ENCODE results near the gene GRHL1.
"Not testable (repeated sequence)": the region's sequence is repeated elsewhere in the genome, so short reads cannot be mapped to it uniquely, and the experiment has no call there.

GRHL1 gene

DNA sequence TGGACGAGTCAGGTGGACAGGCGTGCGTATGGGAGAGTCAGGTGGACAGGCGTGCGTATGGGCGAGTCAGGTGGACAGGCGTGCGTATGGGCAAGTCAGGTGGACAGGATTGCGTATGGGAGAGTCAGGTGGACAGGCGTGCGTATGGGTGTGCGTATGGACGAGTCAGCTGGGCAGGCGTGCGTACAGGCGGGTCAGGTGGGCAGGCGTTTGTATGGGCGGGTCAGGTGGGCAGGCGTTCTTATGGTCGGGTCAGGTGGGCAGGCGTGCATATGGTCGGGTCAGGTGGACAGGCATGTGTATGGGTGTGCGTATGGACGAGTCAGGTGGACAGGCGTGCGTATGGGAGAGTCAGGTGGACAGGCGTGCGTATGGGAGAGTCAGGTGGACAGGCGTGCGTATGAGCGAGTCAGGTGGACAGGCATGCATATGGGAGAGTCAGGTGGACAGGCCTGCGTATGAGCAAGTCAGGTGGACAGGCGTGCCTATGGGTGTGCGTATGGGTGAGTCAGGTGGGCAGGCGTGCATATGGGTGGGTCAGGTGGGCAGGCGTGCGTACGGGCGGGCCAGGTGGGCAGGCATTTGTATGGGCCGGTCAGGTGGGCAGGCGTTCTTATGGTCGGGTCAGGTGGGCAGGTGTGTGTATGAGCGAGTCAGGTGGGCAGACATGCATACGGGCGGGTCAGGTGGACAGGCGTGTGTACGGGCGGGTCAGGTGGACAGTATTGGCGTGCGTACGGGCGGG is 59.5 kb downstream of the GRHL1 start:
- not testable (repeated sequence) for H3K27ac ChIP-seq (ENCODE audit: low read depth, low read length); H3K36me3 ChIP-seq (ENCODE audit: control insufficient read depth, insufficient read depth, low read length); H3K4me3 ChIP-seq (ENCODE audit: low read length); H3K9ac ChIP-seq (ENCODE audit: low read length); H3K27me3 ChIP-seq (ENCODE audit: control insufficient read depth, insufficient read depth, low read length)
- H3K4me1 ChIP-seq (ENCODE audit: control insufficient read depth, insufficient read depth, low read length), result peaks cover 29% of the 10 kb centered on the region

DNA sequence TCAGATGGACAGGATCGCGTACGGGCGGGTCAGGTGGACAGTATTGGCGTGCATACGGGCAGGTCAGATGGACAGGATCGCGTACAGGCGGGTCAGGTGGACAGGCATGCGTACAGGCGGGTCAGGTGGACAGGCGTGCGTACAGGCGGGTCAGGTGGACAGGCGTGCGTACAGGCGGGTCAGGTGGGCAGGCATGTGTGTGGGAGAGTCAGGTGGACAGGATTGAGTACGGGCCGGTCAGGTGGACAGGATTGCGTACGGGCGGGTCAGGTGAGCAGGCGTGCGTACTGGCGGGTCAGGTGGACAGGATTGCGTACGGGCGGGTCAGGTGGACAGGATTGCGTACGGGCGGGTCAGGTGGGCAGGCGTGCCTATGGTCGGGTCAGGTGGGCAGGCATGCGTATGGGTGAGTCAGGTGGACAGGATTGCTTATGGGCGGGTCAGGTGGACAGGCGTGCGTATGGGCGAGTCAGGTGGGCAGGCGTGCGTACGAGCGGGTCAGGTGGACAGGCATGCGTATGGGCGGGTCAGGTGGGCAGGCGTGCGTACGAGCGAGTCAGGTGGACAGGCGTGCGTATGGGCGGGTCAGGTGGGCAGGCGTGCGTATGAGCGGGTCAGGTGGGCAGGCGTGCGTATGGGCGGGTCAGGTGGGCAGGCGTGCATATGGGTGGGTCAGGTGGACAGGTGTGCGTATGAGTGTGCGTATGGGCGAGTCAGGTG is 60.3 kb downstream of the GRHL1 start:
- H3K4me1 ChIP-seq (ENCODE audit: control insufficient read depth, insufficient read depth, low read length), result peaks cover 26% of the 10 kb centered on the region
- H3K27ac ChIP-seq (ENCODE audit: low read depth, low read length); H3K36me3 ChIP-seq (ENCODE audit: control insufficient read depth, insufficient read depth, low read length); H3K27me3 ChIP-seq (ENCODE audit: control insufficient read depth, insufficient read depth, low read length); H3K4me3 ChIP-seq (ENCODE audit: low read length); H3K9ac ChIP-seq (ENCODE audit: low read length): not testable (repeated sequence)

DNA sequence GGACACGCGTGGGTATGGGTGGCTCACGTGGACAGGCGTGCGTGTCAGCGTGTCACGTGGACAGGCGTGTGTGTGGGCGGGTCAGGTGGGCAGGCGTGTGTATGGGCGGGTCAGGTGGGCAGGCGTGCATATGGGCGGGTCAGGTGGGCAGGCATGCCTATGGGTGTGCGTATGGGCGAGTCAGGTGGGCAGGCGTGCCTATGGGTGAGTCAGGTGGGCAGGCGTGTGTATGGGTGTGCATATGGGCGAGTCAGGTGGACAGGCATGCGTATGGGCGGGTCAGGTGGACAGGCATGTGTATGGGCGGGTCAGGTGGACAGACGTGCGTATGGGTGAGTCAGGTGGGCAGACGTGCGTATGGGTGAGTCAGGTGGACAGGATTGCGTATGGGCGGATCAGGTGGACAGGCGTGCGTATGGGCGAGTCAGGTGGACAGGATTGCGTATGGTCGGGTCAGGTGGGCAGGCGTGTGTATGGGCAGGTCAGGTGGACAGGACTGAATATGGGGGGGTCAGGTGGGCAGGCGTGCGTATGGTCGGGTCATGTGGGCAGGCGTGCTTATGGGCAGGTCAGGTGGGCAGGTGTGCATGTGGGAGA is 61.0 kb downstream of the GRHL1 start:
- H3K9ac ChIP-seq (ENCODE audit: low read length); H3K27ac ChIP-seq (ENCODE audit: low read depth, low read length); H3K36me3 ChIP-seq (ENCODE audit: control insufficient read depth, insufficient read depth, low read length); H3K27me3 ChIP-seq (ENCODE audit: control insufficient read depth, insufficient read depth, low read length); H3K4me3 ChIP-seq (ENCODE audit: low read length): not testable (repeated sequence)
- peaks cover 22% of the 10 kb centered on the region for H3K4me1 ChIP-seq (ENCODE audit: control insufficient read depth, insufficient read depth, low read length)

DNA sequence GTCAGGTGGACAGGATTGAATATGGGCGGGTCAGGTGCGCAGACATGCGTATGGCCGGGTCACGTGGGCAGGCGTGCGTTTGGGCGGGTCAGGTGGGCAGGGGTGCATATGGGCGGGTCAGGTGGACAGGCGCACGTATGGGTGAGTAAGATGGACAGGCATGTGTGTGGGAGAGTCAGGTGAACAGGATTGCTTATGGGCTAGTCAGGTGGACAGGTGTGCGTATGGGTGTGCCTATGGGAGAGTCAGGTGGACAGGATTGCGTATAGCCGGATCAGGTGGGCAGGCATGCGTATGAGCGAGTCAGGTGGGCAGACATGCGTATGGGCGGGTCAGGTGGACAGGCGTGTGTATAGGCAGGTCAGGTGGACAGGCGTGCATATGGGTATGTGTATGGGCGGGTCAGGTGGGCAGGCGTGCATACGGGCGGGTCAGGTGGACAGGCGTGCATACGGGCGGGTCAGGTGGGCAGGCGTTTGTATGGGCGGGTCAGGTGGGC is 61.5 kb downstream of the GRHL1 start:
- Histone ChIP-seq H3K4me3 (ENCODE audit: low read length) (no peak overlapping the region), H3K36me3 (ENCODE audit: control insufficient read depth, insufficient read depth, low read length) (no peaks in the 10 kb centered on the region), H3K9ac (ENCODE audit: low read length) (no peak overlapping the region), H3K27me3 (ENCODE audit: control insufficient read depth, insufficient read depth, low read length) (no peaks in the 10 kb centered on the region), H3K27ac (ENCODE audit: low read depth, low read length) (no peak overlapping the region), H3K4me1 (ENCODE audit: control insufficient read depth, insufficient read depth, low read length) (peaks cover 18% of the 10 kb centered on the region)

DNA sequence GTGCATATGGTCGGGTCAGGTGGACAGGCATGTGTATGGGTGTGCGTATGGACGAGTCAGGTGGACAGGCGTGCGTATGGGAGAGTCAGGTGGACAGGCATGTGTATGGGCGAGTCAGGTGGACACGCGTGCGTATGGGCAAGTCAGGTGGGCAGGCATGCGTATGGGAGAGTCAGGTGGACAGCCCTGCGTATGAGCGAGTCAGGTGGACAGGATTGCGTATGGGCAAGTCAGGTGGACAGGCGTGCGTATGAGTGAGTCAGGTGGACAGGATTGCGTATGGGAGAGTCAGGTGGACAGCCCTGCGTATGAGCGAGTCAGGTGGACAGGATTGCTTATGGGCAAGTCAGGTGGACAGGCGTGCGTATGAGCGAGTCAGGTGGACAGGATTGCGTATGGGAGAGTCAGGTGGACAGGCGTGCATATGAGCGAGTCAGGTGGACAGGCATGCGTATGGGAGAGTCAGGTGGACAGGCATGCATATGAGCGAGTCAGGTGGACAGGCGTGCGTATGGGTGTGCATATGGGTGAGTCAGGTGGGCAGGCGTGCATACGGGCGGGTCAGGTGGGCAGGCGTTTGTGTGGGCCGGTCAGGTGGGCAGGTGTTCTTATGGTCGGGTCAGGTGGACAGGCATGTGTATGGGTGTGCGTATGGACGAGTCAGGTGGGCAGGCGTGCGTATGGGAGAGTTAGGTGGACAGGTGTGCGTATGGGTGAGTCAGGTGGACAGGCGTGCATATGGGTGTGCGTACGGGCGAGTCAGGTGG is 62.3 kb downstream of the GRHL1 start:
- peaks cover 15% of the 10 kb centered on the region for H3K4me1 ChIP-seq (ENCODE audit: control insufficient read depth, insufficient read depth, low read length)
- H3K36me3 ChIP-seq (ENCODE audit: control insufficient read depth, insufficient read depth, low read length); H3K9ac ChIP-seq (ENCODE audit: low read length); H3K27ac ChIP-seq (ENCODE audit: low read depth, low read length); H3K27me3 ChIP-seq (ENCODE audit: control insufficient read depth, insufficient read depth, low read length); H3K4me3 ChIP-seq (ENCODE audit: low read length): not testable (repeated sequence)

DNA sequence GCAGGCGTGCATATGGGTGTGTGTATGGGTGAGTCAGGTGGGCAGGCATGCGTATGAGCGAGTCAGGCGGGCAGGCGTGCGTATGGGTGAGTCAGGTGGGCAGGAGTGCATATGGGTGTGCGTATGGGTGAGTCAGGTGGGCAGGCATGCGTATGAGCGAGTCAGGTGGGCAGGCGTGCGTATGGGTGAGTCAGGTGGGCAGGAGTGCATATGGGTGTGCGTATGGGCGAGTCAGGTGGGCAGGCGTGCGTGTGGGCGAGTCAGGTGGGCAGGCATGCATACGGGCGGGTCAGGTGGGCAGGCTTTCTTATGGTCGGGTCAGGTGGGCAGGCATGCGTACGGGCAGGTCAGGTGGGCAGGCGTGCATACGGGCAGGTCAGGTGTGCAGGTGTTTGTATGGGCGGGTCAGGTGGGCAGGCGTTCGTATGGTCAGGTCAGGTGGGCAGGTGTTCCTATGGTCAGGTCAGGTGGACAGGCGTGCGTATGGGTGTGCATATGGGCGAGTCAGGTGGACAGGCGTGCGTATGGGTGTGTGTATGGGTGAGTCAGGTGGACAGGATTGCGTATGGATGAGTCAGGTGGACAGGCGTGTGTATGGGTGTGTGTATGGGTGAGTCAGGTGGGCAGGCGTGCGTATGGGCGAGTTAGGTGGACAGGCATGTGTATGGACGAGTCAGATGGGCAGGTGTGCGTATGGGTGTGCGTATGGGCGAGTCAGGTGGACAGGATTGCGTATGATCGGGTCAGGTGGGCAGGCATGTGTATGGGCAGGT is 63.1 kb downstream of the GRHL1 start:
- Histone ChIP-seq H3K27ac (ENCODE audit: low read depth, low read length) (no peak overlapping the region), H3K4me3 (ENCODE audit: low read length) (no peak overlapping the region), H3K4me1 (ENCODE audit: control insufficient read depth, insufficient read depth, low read length) (peaks cover 9% of the 10 kb centered on the region), H3K27me3 (ENCODE audit: control insufficient read depth, insufficient read depth, low read length) (no peaks in the 10 kb centered on the region), H3K9ac (ENCODE audit: low read length) (no peak overlapping the region), H3K36me3 (ENCODE audit: control insufficient read depth, insufficient read depth, low read length) (no peaks in the 10 kb centered on the region)

DNA sequence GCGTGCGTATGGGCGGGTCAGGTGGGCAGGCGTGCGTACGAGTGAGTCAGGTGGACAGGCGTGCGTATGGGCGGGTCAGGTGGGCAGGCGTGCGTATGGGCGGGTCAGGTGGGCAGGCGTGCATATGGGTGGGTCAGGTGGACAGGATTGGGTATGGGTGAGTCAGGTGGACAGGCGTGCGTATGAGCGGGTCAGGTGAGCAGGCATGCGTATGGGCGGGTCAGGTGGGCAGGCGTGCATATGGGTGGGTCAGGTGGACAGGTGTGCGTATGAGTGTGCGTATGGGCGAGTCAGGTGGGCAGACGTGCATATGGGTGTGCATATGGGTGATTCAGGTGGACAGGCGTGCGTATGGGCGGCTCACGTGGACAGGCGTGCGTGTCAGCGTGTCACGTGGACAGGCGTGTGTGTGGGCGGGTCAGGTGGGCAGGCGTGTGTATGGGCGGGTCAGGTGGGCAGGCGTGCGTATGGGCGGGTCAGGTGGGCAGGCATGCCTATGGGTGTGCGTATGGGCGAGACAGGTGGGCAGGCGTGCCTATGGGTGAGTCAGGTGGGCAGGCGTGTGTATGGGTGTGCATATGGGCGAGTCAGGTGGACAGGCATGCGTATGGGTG is 64.0 kb downstream of the GRHL1 start:
- H3K4me1 ChIP-seq (ENCODE audit: control insufficient read depth, insufficient read depth, low read length); H3K9ac ChIP-seq (ENCODE audit: low read length); H3K4me3 ChIP-seq (ENCODE audit: low read length); H3K36me3 ChIP-seq (ENCODE audit: control insufficient read depth, insufficient read depth, low read length); H3K27me3 ChIP-seq (ENCODE audit: control insufficient read depth, insufficient read depth, low read length); H3K27ac ChIP-seq (ENCODE audit: low read depth, low read length): not testable (repeated sequence)

DNA sequence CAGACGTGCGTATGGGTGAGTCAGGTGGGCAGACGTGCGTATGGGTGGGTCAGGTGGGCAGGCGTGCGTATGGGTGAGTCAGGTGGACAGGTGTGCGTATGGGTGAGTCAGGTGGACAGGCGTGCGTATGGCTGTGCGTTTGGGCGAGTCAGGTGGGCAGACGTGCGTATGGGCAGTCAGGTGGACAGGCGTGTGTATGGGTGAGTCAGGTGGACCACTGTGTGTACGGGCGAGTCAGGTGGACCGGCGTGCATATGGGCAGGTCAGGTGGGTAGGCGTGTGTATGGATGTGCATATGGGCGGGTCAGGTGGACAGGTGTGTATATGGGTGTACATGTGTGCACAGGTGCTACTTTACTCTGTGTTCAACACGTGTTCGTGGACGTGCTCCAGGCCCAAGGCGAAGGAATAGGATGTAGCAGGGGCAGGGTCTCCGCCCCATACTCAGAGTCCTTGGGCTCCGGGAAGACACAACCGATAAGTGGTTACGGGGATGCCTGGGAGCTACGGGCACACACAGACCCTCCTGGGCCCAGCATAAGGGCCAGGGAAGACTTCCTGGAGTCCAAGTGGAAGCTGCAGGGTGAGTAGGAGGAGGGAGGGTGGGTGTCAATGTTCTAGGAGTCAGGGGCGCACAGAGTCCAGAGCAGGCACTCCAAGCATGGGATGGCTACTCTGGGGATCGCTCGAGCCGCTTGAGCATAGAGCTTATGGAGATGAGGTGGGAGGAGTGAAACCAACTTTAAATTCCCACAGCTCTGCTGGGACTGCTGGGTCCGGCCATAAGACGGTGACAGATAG is 64.7 kb downstream of the GRHL1 start:
- Histone ChIP-seq H3K9ac (ENCODE audit: low read length) (no peak overlapping the region), H3K27ac (ENCODE audit: low read depth, low read length) (no peak overlapping the region), H3K36me3 (ENCODE audit: control insufficient read depth, insufficient read depth, low read length) (no peaks in the 10 kb centered on the region), H3K4me3 (ENCODE audit: low read length) (no peak overlapping the region), H3K27me3 (ENCODE audit: control insufficient read depth, insufficient read depth, low read length) (no peaks in the 10 kb centered on the region), H3K4me1 (ENCODE audit: control insufficient read depth, insufficient read depth, low read length) (no peaks in the 10 kb centered on the region)

DNA sequence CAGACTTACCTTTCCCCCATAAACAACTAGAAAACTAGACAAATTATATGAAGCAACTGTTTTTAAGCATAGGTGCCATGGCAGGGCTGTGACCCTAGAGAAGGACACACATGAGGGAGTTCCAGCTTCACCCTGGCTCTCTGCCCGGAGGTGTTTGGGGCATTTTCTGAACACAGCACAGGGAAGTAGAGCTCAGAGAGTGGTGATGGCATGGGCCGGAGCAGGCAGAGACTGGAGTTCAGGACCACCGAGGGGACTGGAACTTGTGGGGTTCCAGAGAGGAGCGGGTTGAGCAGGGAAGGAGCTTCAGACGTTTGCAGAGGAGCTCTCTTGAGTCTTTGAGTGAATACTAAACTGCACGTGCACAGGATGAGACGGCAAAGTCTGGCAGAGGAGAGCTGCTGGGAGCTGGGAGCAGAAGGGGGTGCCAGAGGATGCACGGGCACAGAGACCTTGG is 65.3 kb downstream of the GRHL1 start:
- no peaks in the 10 kb centered on the region for H3K27me3 ChIP-seq (ENCODE audit: control insufficient read depth, insufficient read depth, low read length)
- no peak overlapping the region for H3K9ac ChIP-seq (ENCODE audit: low read length)
- H3K4me1 ChIP-seq (ENCODE audit: control insufficient read depth, insufficient read depth, low read length), result no peaks in the 10 kb centered on the region
- H3K27ac ChIP-seq (ENCODE audit: low read depth, low read length), result no peak overlapping the region
- no peak overlapping the region for H3K4me3 ChIP-seq (ENCODE audit: low read length)
- H3K36me3 ChIP-seq (ENCODE audit: control insufficient read depth, insufficient read depth, low read length), result no peaks in the 10 kb centered on the region

DNA sequence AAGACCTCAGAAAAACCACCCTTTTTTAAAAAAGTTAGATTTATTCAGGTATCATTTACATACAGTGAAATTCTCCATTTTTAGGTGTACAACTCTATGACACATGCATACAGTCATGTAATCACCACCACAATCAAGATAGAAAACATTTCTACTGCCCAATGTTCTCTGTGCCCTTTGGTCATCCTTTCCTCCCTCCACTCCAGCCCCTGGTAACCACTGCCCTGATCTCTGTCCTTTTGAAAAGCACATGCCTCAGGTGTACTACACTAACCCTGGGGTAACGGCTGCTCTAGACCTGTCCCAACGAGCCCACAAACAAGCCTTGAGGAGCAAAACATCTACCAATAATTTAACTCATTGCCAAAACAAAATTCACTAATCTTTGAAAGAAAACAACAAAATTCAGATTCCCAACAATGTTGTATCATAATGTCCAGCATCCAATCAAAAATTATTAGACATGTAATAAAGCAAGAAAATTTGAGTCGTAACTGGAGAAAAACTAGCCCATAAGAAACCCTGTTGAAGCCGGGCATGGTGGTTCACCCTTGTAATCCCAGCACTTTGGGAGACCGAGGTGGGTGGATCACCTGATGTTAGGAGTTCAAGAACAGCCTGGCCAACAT is 65.9 kb downstream of the GRHL1 start:
- H3K4me1 ChIP-seq (ENCODE audit: control insufficient read depth, insufficient read depth, low read length), result no peaks in the 10 kb centered on the region
- H3K36me3 ChIP-seq (ENCODE audit: control insufficient read depth, insufficient read depth, low read length), result no peaks in the 10 kb centered on the region
- H3K9ac ChIP-seq (ENCODE audit: low read length), result no peak overlapping the region
- H3K27me3 ChIP-seq (ENCODE audit: control insufficient read depth, insufficient read depth, low read length), result no peaks in the 10 kb centered on the region
- no peak overlapping the region for H3K27ac ChIP-seq (ENCODE audit: low read depth, low read length)
- no peak overlapping the region for H3K4me3 ChIP-seq (ENCODE audit: low read length)

Data from rectal smooth muscle tissue (tissue), 1 donor.